Heart left ventricle (tissue), 13 donors: ENCODE measurements around the gene APP.

ENCODE experiments used
- POLR2A ChIP-seq, 2 donors: fragments of 450-650 bp; IDR thresholded peaks; one replicate each; pipeline ENCODE4 v1.6.1; 2017; ENCODE audit warnings: antibody characterized with exemption in 2 of 2, mild to moderate bottlenecking in 2 of 2, moderate library complexity in 2 of 2
- TF ChIP-seq, protein P1 (sequence below), 12 donors: fragments of 200-600 bp; sonication (generic) in 4 of 12; IDR thresholded peaks; one replicate each; pipeline versions ENCODE4 v1.5.0 to v1.8.0; 2018 to 2022; ENCODE audit warnings: antibody characterized with exemption in 12 of 12, mild to moderate bottlenecking in 5 of 12
- donor health status: ischemic (EF 13 %, LVEDD 7.1; RV severe dilation, severe dysfunction).
- donor health status: DM: no; HTN: yes; CAD: no.
- donor health status: DM: no; HTN: no; CAD: no.
- donor health status: ischemic (EF 25% LVEDD 6.9; RV normal size, moderate dysfunction).
- donor health status: ischemic (EF 25% LVEDD 5.7; RV mildly dilated, moderate dysfunction).
- donor health status: ischemic (EF 35%, LVEDD 5.7; RV mildly dilated, moderate dysfunction).
- donor health status: nonischemic (EF 11% LVEDD 7.7; RV severe dilation, severe dysfunction).
- donor health status: DM: yes; HTN: yes; CAD: no.
- donor health status: PGD.
- donor health status: ischemic (EF 29% LVEDD 5.4; RV normal size, mild dysfunction).
- donor health status: nonischemic (EF 23%, LVEDD 6.1; RV moderate dilation, normal function).

DNA sequence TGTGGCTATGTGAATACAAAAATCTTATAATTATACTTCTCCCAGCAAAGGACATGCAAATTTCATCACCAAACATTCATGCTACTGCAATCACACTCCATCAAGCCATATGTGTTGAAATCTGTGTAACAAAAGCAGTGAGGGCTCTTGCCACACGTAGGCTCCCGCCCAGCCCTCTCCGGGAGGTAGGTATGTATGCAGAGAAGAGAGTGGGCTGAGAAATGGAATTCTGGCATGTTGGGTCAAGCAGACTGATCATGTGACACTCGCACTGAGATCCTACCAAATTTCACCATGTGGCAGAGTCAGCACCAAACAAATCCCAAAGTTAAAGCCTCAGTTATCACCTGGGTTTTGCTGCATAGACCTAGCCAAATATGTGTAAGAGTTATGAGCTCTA lies 49.7 kb downstream of the APP start:
- TF ChIP-seq, protein P1, sequence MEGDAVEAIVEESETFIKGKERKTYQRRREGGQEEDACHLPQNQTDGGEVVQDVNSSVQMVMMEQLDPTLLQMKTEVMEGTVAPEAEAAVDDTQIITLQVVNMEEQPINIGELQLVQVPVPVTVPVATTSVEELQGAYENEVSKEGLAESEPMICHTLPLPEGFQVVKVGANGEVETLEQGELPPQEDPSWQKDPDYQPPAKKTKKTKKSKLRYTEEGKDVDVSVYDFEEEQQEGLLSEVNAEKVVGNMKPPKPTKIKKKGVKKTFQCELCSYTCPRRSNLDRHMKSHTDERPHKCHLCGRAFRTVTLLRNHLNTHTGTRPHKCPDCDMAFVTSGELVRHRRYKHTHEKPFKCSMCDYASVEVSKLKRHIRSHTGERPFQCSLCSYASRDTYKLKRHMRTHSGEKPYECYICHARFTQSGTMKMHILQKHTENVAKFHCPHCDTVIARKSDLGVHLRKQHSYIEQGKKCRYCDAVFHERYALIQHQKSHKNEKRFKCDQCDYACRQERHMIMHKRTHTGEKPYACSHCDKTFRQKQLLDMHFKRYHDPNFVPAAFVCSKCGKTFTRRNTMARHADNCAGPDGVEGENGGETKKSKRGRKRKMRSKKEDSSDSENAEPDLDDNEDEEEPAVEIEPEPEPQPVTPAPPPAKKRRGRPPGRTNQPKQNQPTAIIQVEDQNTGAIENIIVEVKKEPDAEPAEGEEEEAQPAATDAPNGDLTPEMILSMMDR (IDR thresholded peaks at IDR 0.05) = no peak
- TF ChIP-seq POLR2A (IDR thresholded peaks at IDR 0.05) = no peak
